OCI-LY1 (cell line): ENCODE results near the gene DNLZ.

ENCODE experiments used
- H2AFZ ChIP-seq: fragments of 200-600 bp; sonication (generic), shearing (Covaris generic); 2 replicates; pipeline ENCODE4 v1.6.0; 2014; ENCODE audit warnings: antibody characterized with exemption, mild to moderate bottlenecking, low read length
- H3F3A ChIP-seq: fragments of 200-600 bp; sonication (generic), shearing (Covaris generic); 2 replicates; pipeline ENCODE4 v1.6.0; 2014; ENCODE audit warnings: mild to moderate bottlenecking, antibody characterized with exemption, low read length, moderate library complexity; ENCODE audit not compliant: insufficient read depth
- H3K27ac ChIP-seq: fragments of 200-600 bp; sonication (generic); 2 replicates; pipeline ENCODE4 v1.5.1; 2014; ENCODE audit warnings: low read length, mixed run types, mild to moderate bottlenecking, low read depth; ENCODE audit not compliant: poor library complexity, severe bottlenecking
- H3K27me3 ChIP-seq: fragments of 200-600 bp; sonication (generic); 2 replicates; pipeline ENCODE4 v1.6.0; 2014; ENCODE audit warnings: antibody characterized with exemption, mild to moderate bottlenecking, low read length, moderate library complexity; ENCODE audit not compliant: insufficient read depth
- H3K36me3 ChIP-seq: fragments of 200-600 bp; sonication (generic); 2 replicates; pipeline ENCODE4 v1.6.1; 2014; ENCODE audit warnings: mild to moderate bottlenecking, antibody characterized with exemption, low read length, moderate library complexity, mixed read lengths; ENCODE audit not compliant: insufficient read depth
- H3K4me1 ChIP-seq: fragments of 200-600 bp; sonication (generic); 2 replicates; pipeline ENCODE4 v1.5.1; 2014; ENCODE audit warnings: mild to moderate bottlenecking, low read length, moderate library complexity; ENCODE audit not compliant: insufficient read depth, severe bottlenecking
- H3K4me2 ChIP-seq: fragments of 200-600 bp; sonication (generic), shearing (Covaris generic); 2 replicates; pipeline ENCODE4 v1.6.1; 2014; ENCODE audit warnings: low read length
- H3K4me3 ChIP-seq: fragments of 200-600 bp; sonication (generic); 2 replicates; pipeline ENCODE4 v1.5.1; 2014; ENCODE audit warnings: low read length, low read depth, mild to moderate bottlenecking, mixed read lengths; ENCODE audit not compliant: poor library complexity, severe bottlenecking
- H3K79me2 ChIP-seq: fragments of 200-600 bp; shearing (Covaris generic); 2 replicates; pipeline ENCODE4 v1.6.1; 2016; ENCODE audit warnings: mixed run types, low read length, mixed read lengths; ENCODE audit not compliant: insufficient read depth
- H3K9ac ChIP-seq: fragments of 200-600 bp; sonication (generic), shearing (Covaris generic); 2 replicates; pipeline ENCODE4 v1.6.1; 2014; ENCODE audit warnings: mild to moderate bottlenecking, low read length, mixed read lengths
- H3K9me2 ChIP-seq: fragments of 200-600 bp; sonication (generic), shearing (Covaris generic); 2 replicates; pipeline ENCODE4 v1.6.1; 2014; ENCODE audit warnings: low read depth, mild to moderate bottlenecking, low read length, mixed read lengths
- H3K9me3 ChIP-seq: fragments of 200-600 bp; shearing (Covaris generic); 2 replicates; pipeline ENCODE4 v1.6.1; 2014; ENCODE audit warnings: low read length, mixed read lengths
- H4K20me1 ChIP-seq: fragments of 200-600 bp; sonication (generic), shearing (Covaris generic); 2 replicates; pipeline ENCODE4 v1.6.0; 2016; ENCODE audit warnings: mild to moderate bottlenecking, low read length; ENCODE audit not compliant: insufficient read depth
- EZH2 ChIP-seq: fragments of 200-600 bp; sonication (generic), shearing (Covaris generic); IDR thresholded peaks from 2 replicates; pipeline ENCODE4 v1.8.0; 2017; ENCODE audit warnings: borderline replicate concordance, mixed run types, mild to moderate bottlenecking, antibody characterized with exemption, low read length, moderate library complexity, mixed read lengths
- TF ChIP-seq, protein P1 (sequence below): fragments of 200-600 bp; sonication (generic), shearing (Covaris generic); IDR thresholded peaks from 2 replicates; pipeline ENCODE4 v1.5.1; 2017; ENCODE audit warnings: mild to moderate bottlenecking, antibody characterized with exemption, low read length, moderate library complexity, mixed read lengths

The DNLZ gene

DNA sequence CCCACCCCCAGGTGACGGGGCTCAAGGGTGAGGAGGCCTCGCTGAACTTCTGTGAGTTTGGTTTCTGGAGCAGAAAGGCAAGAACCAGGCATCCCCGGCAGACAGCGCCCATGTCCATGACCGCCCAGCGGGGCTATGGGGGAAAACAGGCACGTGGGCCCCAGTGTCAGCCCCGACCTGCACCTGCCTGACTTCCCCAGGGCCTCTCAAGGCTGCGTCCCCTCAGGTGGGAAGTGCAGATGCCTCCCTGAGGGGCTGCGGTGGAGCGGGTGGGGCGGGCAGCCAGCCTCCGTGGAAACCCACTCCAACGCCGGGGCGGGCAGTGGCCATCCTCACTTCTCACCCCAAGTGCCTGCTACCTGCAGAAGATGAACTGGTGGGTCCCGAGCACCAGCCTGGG lies 16.8 kb upstream of the DNLZ start:
- Histone ChIP-seq H3K9me2 (no peaks in the 10 kb centered on the region), H3K4me3 (no peak overlapping the region), H3K27me3 (no peaks in the 10 kb centered on the region), H4K20me1 (no peaks in the 10 kb centered on the region), H3K9ac (no peak overlapping the region), H3F3A (no peaks in the 10 kb centered on the region), H3K9me3 (no peaks in the 10 kb centered on the region), H3K79me2 (no peaks in the 10 kb centered on the region), H3K36me3 (peaks cover 72% of the 10 kb centered on the region), H3K4me2 (no peak overlapping the region), H3K27ac (no peak overlapping the region), H3K4me1 (no peaks in the 10 kb centered on the region), H2AFZ (no peak overlapping the region)
- no peak for TF ChIP-seq EZH2
- TF ChIP-seq, protein P1, sequence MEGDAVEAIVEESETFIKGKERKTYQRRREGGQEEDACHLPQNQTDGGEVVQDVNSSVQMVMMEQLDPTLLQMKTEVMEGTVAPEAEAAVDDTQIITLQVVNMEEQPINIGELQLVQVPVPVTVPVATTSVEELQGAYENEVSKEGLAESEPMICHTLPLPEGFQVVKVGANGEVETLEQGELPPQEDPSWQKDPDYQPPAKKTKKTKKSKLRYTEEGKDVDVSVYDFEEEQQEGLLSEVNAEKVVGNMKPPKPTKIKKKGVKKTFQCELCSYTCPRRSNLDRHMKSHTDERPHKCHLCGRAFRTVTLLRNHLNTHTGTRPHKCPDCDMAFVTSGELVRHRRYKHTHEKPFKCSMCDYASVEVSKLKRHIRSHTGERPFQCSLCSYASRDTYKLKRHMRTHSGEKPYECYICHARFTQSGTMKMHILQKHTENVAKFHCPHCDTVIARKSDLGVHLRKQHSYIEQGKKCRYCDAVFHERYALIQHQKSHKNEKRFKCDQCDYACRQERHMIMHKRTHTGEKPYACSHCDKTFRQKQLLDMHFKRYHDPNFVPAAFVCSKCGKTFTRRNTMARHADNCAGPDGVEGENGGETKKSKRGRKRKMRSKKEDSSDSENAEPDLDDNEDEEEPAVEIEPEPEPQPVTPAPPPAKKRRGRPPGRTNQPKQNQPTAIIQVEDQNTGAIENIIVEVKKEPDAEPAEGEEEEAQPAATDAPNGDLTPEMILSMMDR: no peak

- H3K9ac ChIP-seq: no peak overlapping the region
- H4K20me1 ChIP-seq: no peaks in the 10 kb centered on the region
- no peak overlapping the region for H3K4me3 ChIP-seq
- H3K4me2 ChIP-seq: no peak overlapping the region
- peaks cover 72% of the 10 kb centered on the region for H3K36me3 ChIP-seq
- TF ChIP-seq EZH2: no peak
- TF ChIP-seq, protein P1: no peak
- no peaks in the 10 kb centered on the region for H3K9me2 ChIP-seq
- H3K4me1 ChIP-seq: no peaks in the 10 kb centered on the region
- no peaks in the 10 kb centered on the region for H3K79me2 ChIP-seq
- no peaks in the 10 kb centered on the region for H3F3A ChIP-seq
- H2AFZ ChIP-seq: no peak overlapping the region
- H3K27me3 ChIP-seq: no peaks in the 10 kb centered on the region
- no peak overlapping the region for H3K27ac ChIP-seq
- no peaks in the 10 kb centered on the region for H3K9me3 ChIP-seq
Measured at GRCh38 chr9:136379891-136380290, 16.3 kb upstream of the DNLZ start.

GRCh38 chr9:136379401-136379800 lies 15.9 kb upstream of the DNLZ start:
- Histone ChIP-seq H3K36me3 (peaks cover 72% of the 10 kb centered on the region), H3K27ac (no peak overlapping the region), H2AFZ (no peak overlapping the region), H3K4me2 (no peak overlapping the region), H3K4me1 (no peaks in the 10 kb centered on the region), H3F3A (no peaks in the 10 kb centered on the region), H3K9me3 (no peaks in the 10 kb centered on the region), H3K4me3 (no peak overlapping the region), H4K20me1 (no peaks in the 10 kb centered on the region), H3K79me2 (no peaks in the 10 kb centered on the region), H3K9ac (no peak overlapping the region), H3K9me2 (no peaks in the 10 kb centered on the region), H3K27me3 (no peaks in the 10 kb centered on the region)
- no peak for TF ChIP-seq EZH2
- TF ChIP-seq, protein P1: no peak
